BJ (cell line): ENCODE results near the gene SELPLG. TPM values are rescaled to one million over a fixed set of nuclear protein-coding genes. Genes with fewer than 3 reads are reported as not detected.

Source experiments
- CTCF ChIA-PET: fragments of 350-600 bp; formaldehyde crosslinking; extraction: SDS; loops from one replicate; lab custom pipeline; 2021; ENCODE audit warnings: antibody characterized with exemption, inconsistent platforms; lab: Yijun Ruan, JAX
- POLR2A ChIA-PET: fragments of 300-600 bp; sonication (Branson Sonifier 250); formaldehyde crosslinking; extraction: SDS; loops from one replicate; lab custom pipeline; 2021; ENCODE audit warnings: antibody characterized with exemption; lab: Charles Lee
- DNase-seq: peaks from one replicate; pipeline ENCODE4 v3.0.0-alpha.2; 2011; ENCODE audit warnings: low read depth
- H3K27me3 ChIP-seq: 2 replicates; pipeline ENCODE4 v1.6.0; 2011; ENCODE audit warnings: low read length; ENCODE audit not compliant: control insufficient read depth, insufficient read depth
- H3K36me3 ChIP-seq: 2 replicates; pipeline ENCODE4 v1.5.1; 2011; ENCODE audit warnings: low read length; ENCODE audit not compliant: control insufficient read depth, insufficient read depth
- H3K4me3 ChIP-seq: 2 replicates; pipeline ENCODE4 v1.5.1; 2011; ENCODE audit warnings: low read depth, mild to moderate bottlenecking, control low read depth, low read length
- CTCF ChIP-seq: IDR thresholded peaks from 2 replicates; pipeline ENCODE4 v1.5.1; 2011; ENCODE audit warnings: low read depth, mild to moderate bottlenecking, control low read depth, inconsistent platforms, low read length, moderate library complexity; ENCODE audit not compliant: insufficient read depth
- polyA plus RNA-seq: library from polyadenylated mRNA; depleted of rRNA; stranded (reverse); fragments of >200 nt; gene quantifications from 2 replicates; pipeline ENCODE4 v1.2.3, GENCODE V29; 2011

The SELPLG gene
- polyA plus RNA-seq, 1 experiment, result 8.1 TPM

- CTCF ChIA-PET, result interaction anchor here (0.6 to 4.3 kb wide), 11 partner anchors 8 to 212 kb away, joined by 3 to 20 read pairs (median 4); partner anchors contain the start of genes ISCU and SART3
- no peaks in the 10 kb centered on the region for H3K27me3 ChIP-seq
- peak; percentile 91 for DNase-seq
- H3K36me3 ChIP-seq, result no peaks in the 10 kb centered on the region
- no peak overlapping the region for H3K4me3 ChIP-seq
- no peak for TF ChIP-seq CTCF
- POLR2A ChIA-PET, result interaction anchor here (1.1 kb wide), 1 partner anchor 14 kb away, joined by 3 read pairs; no protein-coding TSS in a partner anchor
These were observed 24.0 kb downstream of the SELPLG start for GRCh38 chr12:108609537-108610335.

GRCh38 chr12:108608616-108609015 is 25.1 kb downstream of the SELPLG start:
- TF ChIP-seq CTCF, result no peak
- Histone ChIP-seq H3K27me3 (peaks cover 2% of the 10 kb centered on the region; the same call in 1 of the 2 replicates), H3K4me3 (no peak overlapping the region), H3K36me3 (no peaks in the 10 kb centered on the region)
- CTCF ChIA-PET, result interaction anchor here (0.9 to 4.3 kb wide), 4 partner anchors 10 to 47 kb away, joined by 3 to 20 read pairs (median 12); partner anchors contain the start of genes ISCU and SART3
- DNase-seq, result no peak
- POLR2A ChIA-PET, result no interaction called here

GRCh38 chr12:108607981-108608600 is 25.6 kb downstream of the SELPLG start:
- POLR2A ChIA-PET, result no interaction called here

GRCh38 chr12:108606492-108606891 is 27.2 kb downstream of the SELPLG start:
- DNase-seq, result no peak
- TF ChIP-seq CTCF, result no peak
- ChIA-PET CTCF (interaction anchor here (0.7 kb wide), 1 partner anchor 11 kb away, joined by 3 read pairs; no protein-coding TSS in a partner anchor), POLR2A (no interaction called here)
- H3K4me3 ChIP-seq, result no peak overlapping the region
- H3K27me3 ChIP-seq, result peaks cover 2% of the 10 kb centered on the region; the same call in 1 of the 2 replicates
- no peaks in the 10 kb centered on the region for H3K36me3 ChIP-seq

More at GRCh38 chr12:108607981-108608600, 25.6 kb downstream of the SELPLG start:
- Histone ChIP-seq H3K4me3 (no peak overlapping the region), H3K36me3 (no peaks in the 10 kb centered on the region), H3K27me3 (peaks cover 2% of the 10 kb centered on the region; the same call in 1 of the 2 replicates)
- no peak for DNase-seq
- TF ChIP-seq CTCF, result no peak
- CTCF ChIA-PET, result interaction anchor here (0.8 to 4.3 kb wide), 4 partner anchors 10 to 231 kb away, joined by 4 to 20 read pairs (median 12); partner anchors contain the start of genes ISCU and SART3
